Measurements from ENCODE around the gene FBLN5.

Gene FBLN5

GRCh38 chr14:91945751-91946621, 1.5 kb downstream of the FBLN5 start:
- DNase-seq (ENCODE audit: low read depth in 2 of 2), result no peak

- DNase-seq (ENCODE audit: low read depth in 2 of 2), result no peak
Measured at GRCh38 chr14:91942946-91943345, 4.5 kb downstream of the FBLN5 start.

- no peak for DNase-seq (ENCODE audit: low read depth in 2 of 2)
Measured at GRCh38 chr14:91942128-91942527, 5.4 kb downstream of the FBLN5 start.

GRCh38 chr14:91940209-91940608, 7.3 kb downstream of the FBLN5 start:
- DNase-seq (ENCODE audit: low read depth in 2 of 2), result no peak

- DNase-seq (ENCODE audit: low read depth in 2 of 2), result no peak
Measured at GRCh38 chr14:91935586-91935985, 11.9 kb downstream of the FBLN5 start.

- DNase-seq (ENCODE audit: low read depth in 2 of 2), result no peak
Measured at GRCh38 chr14:91934554-91935285, 12.8 kb downstream of the FBLN5 start.

- no peak for DNase-seq (ENCODE audit: low read depth in 2 of 2)
Measured at GRCh38 chr14:91931478-91932088, 15.9 kb downstream of the FBLN5 start.

GRCh38 chr14:91929700-91930099, 17.8 kb downstream of the FBLN5 start:
- DNase-seq (ENCODE audit: low read depth in 2 of 2), result no peak

GRCh38 chr14:91927800-91928199, 19.7 kb downstream of the FBLN5 start:
- DNase-seq (ENCODE audit: low read depth in 2 of 2), result no peak

GRCh38 chr14:91927191-91927590, 20.3 kb downstream of the FBLN5 start:
- DNase-seq (ENCODE audit: low read depth in 2 of 2), result no peak

GRCh38 chr14:91926131-91926890, 21.2 kb downstream of the FBLN5 start:
- DNase-seq (ENCODE audit: low read depth in 2 of 2), result no peak

GRCh38 chr14:91925727-91926121, 21.8 kb downstream of the FBLN5 start:
- no peak for DNase-seq (ENCODE audit: low read depth in 2 of 2)

- DNase-seq (ENCODE audit: low read depth in 2 of 2), result no peak
Measured at GRCh38 chr14:91925001-91925726, 22.3 kb downstream of the FBLN5 start.

- DNase-seq (ENCODE audit: low read depth in 2 of 2), result no peak
Measured at GRCh38 chr14:91920526-91920925, 27.0 kb downstream of the FBLN5 start.

- no peak for DNase-seq (ENCODE audit: low read depth in 2 of 2)
Measured at GRCh38 chr14:91919814-91920213, 27.7 kb downstream of the FBLN5 start.

- DNase-seq (ENCODE audit: low read depth in 2 of 2), result no peak
Measured at GRCh38 chr14:91918186-91918883, 29.2 kb downstream of the FBLN5 start.

GRCh38 chr14:91912035-91912434, 35.5 kb downstream of the FBLN5 start:
- DNase-seq (ENCODE audit: low read depth in 2 of 2), result no peak

GRCh38 chr14:91911474-91912032, 35.9 kb downstream of the FBLN5 start:
- no peak for DNase-seq (ENCODE audit: low read depth in 2 of 2)

GRCh38 chr14:91910196-91910595, 37.3 kb downstream of the FBLN5 start:
- no peak for DNase-seq (ENCODE audit: low read depth in 2 of 2)

GRCh38 chr14:91906374-91906773, 41.1 kb downstream of the FBLN5 start:
- no peak for DNase-seq (ENCODE audit: low read depth in 2 of 2)

Data from stimulated activated CD8-positive, alpha-beta memory T cell treated with anti-CD3 and anti-CD28 coated beads, Interleukin-7, amount 100 ng/mL, for 1 hour (primary cell).